ENCODE results near the gene CDO1. TPM values are rescaled to one million over a fixed set of nuclear protein-coding genes. Genes with fewer than 3 reads are reported as not detected.
A peak's percentile ranks its signal among the peaks of the same experiment; 100 is the strongest.

Gene CDO1
- total RNA-seq, 1 experiment from 2014 or later = 13.2 TPM

DNA sequence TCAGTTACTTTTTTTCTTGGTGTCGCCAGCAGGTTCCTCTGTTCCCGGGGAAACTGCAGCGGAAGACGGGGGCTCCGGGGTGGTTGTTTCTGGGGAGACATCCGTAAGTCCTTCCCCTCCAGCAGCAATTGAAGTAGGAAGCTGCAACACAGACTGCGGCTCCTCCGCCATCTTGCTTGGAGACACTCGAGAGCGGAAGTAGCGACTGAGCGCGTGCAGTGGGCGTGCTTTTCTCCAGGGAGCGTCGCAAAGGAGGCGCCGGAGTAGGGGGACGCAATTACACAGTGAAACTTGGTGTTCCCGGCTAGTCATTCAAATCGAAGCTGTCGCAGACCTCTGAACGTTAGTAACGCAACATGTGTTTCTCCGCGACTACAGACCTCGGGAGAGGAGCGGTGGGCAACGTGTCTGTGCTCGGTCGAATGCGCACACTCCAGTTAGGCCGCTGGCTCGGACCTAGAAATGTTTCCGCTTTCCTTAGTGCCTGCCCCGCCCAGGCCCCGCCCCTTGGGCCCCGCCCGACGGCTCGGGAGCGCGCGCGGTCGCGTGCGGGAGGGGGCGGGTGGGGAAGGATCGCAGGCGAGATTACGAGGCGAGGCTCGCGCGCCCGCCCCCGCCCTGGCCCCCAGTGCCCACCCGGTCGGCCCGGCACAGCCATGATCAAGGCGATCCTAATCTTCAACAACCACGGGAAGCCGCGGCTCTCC lies 25.1 kb upstream of the CDO1 start, which contains the start of the genes AP3S1 and ATG12 (continued):
- TF ChIP-seq, protein P1, sequence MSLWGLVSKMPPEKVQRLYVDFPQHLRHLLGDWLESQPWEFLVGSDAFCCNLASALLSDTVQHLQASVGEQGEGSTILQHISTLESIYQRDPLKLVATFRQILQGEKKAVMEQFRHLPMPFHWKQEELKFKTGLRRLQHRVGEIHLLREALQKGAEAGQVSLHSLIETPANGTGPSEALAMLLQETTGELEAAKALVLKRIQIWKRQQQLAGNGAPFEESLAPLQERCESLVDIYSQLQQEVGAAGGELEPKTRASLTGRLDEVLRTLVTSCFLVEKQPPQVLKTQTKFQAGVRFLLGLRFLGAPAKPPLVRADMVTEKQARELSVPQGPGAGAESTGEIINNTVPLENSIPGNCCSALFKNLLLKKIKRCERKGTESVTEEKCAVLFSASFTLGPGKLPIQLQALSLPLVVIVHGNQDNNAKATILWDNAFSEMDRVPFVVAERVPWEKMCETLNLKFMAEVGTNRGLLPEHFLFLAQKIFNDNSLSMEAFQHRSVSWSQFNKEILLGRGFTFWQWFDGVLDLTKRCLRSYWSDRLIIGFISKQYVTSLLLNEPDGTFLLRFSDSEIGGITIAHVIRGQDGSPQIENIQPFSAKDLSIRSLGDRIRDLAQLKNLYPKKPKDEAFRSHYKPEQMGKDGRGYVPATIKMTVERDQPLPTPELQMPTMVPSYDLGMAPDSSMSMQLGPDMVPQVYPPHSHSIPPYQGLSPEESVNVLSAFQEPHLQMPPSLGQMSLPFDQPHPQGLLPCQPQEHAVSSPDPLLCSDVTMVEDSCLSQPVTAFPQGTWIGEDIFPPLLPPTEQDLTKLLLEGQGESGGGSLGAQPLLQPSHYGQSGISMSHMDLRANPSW (CRISPR knock-in tag; conservative IDR thresholded peaks at IDR 0.05; ENCODE audit: low read depth) = no peak
- TF ChIP-seq ZNF512 (CRISPR knock-in tag; IDR thresholded peaks at IDR 0.05; ENCODE audit: borderline replicate concordance) (no peak), NFE2L1 (CRISPR knock-in tag; IDR thresholded peaks at IDR 0.05) (peak; percentile 55; the same call in 1 of the 2 replicates), PREB (CRISPR knock-in tag; IDR thresholded peaks at IDR 0.05; ENCODE audit: borderline replicate concordance) (0 out of 2 replicates have a peak, but pooled peaks have one; percentile 39), ATF2 (CRISPR knock-in tag; IDR thresholded peaks at IDR 0.05; ENCODE audit: borderline replicate concordance, low read depth) (no peak), ETV6 (CRISPR knock-in tag; IDR thresholded peaks at IDR 0.05) (peak; percentile 80; the same call in 1 of the 2 replicates), NR1H2 (CRISPR knock-in tag; IDR thresholded peaks at IDR 0.05) (no peak), FOXK1 (CRISPR knock-in tag; IDR thresholded peaks at IDR 0.05) (peak; percentile 83), EMX1 (CRISPR knock-in tag; IDR thresholded peaks at IDR 0.05) (no peak), TEAD4 (CRISPR knock-in tag; IDR thresholded peaks at IDR 0.05) (no peak), ZNF232 (CRISPR knock-in tag; IDR thresholded peaks at IDR 0.05) (peak; percentile 54; the same call in 1 of the 2 replicates), FOXJ3 (CRISPR knock-in tag; IDR thresholded peaks at IDR 0.05; ENCODE audit: borderline replicate concordance) (no peak), KAT7 (CRISPR knock-in tag; IDR thresholded peaks at IDR 0.05; ENCODE audit: borderline replicate concordance) (no peak; the same call in 1 of the 2 replicates), SMAD3 (CRISPR knock-in tag; IDR thresholded peaks at IDR 0.05; ENCODE audit: borderline replicate concordance) (peak; percentile 39; the same call in 1 of the 2 replicates), CREB1 (CRISPR knock-in tag; IDR thresholded peaks at IDR 0.05) (peak; percentile 61; the same call in 1 of the 2 replicates), MAX (CRISPR knock-in tag; IDR thresholded peaks at IDR 0.05) (peak; percentile 83), FOXP4 (CRISPR knock-in tag; IDR thresholded peaks at IDR 0.05) (peak; percentile 65; the same call in 1 of the 2 replicates)
- TF ChIP-seq, protein P2, sequence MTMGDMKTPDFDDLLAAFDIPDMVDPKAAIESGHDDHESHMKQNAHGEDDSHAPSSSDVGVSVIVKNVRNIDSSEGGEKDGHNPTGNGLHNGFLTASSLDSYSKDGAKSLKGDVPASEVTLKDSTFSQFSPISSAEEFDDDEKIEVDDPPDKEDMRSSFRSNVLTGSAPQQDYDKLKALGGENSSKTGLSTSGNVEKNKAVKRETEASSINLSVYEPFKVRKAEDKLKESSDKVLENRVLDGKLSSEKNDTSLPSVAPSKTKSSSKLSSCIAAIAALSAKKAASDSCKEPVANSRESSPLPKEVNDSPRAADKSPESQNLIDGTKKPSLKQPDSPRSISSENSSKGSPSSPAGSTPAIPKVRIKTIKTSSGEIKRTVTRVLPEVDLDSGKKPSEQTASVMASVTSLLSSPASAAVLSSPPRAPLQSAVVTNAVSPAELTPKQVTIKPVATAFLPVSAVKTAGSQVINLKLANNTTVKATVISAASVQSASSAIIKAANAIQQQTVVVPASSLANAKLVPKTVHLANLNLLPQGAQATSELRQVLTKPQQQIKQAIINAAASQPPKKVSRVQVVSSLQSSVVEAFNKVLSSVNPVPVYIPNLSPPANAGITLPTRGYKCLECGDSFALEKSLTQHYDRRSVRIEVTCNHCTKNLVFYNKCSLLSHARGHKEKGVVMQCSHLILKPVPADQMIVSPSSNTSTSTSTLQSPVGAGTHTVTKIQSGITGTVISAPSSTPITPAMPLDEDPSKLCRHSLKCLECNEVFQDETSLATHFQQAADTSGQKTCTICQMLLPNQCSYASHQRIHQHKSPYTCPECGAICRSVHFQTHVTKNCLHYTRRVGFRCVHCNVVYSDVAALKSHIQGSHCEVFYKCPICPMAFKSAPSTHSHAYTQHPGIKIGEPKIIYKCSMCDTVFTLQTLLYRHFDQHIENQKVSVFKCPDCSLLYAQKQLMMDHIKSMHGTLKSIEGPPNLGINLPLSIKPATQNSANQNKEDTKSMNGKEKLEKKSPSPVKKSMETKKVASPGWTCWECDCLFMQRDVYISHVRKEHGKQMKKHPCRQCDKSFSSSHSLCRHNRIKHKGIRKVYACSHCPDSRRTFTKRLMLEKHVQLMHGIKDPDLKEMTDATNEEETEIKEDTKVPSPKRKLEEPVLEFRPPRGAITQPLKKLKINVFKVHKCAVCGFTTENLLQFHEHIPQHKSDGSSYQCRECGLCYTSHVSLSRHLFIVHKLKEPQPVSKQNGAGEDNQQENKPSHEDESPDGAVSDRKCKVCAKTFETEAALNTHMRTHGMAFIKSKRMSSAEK (CRISPR knock-in tag; IDR thresholded peaks at IDR 0.05; ENCODE audit: borderline replicate concordance) = no peak
- TF ChIP-seq, protein P3, sequence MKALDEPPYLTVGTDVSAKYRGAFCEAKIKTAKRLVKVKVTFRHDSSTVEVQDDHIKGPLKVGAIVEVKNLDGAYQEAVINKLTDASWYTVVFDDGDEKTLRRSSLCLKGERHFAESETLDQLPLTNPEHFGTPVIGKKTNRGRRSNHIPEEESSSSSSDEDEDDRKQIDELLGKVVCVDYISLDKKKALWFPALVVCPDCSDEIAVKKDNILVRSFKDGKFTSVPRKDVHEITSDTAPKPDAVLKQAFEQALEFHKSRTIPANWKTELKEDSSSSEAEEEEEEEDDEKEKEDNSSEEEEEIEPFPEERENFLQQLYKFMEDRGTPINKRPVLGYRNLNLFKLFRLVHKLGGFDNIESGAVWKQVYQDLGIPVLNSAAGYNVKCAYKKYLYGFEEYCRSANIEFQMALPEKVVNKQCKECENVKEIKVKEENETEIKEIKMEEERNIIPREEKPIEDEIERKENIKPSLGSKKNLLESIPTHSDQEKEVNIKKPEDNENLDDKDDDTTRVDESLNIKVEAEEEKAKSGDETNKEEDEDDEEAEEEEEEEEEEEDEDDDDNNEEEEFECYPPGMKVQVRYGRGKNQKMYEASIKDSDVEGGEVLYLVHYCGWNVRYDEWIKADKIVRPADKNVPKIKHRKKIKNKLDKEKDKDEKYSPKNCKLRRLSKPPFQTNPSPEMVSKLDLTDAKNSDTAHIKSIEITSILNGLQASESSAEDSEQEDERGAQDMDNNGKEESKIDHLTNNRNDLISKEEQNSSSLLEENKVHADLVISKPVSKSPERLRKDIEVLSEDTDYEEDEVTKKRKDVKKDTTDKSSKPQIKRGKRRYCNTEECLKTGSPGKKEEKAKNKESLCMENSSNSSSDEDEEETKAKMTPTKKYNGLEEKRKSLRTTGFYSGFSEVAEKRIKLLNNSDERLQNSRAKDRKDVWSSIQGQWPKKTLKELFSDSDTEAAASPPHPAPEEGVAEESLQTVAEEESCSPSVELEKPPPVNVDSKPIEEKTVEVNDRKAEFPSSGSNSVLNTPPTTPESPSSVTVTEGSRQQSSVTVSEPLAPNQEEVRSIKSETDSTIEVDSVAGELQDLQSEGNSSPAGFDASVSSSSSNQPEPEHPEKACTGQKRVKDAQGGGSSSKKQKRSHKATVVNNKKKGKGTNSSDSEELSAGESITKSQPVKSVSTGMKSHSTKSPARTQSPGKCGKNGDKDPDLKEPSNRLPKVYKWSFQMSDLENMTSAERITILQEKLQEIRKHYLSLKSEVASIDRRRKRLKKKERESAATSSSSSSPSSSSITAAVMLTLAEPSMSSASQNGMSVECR (CRISPR knock-in tag; IDR thresholded peaks at IDR 0.05; ENCODE audit: borderline replicate concordance) = peak; percentile 46; the same call in 1 of the 2 replicates

Data from WTC11 (cell line).